ENCODE results near the gene PRR32. TPM values are rescaled to one million over a fixed set of nuclear protein-coding genes. Genes with fewer than 3 reads are reported as not detected.
"Not testable (repeated sequence)": the region's sequence is repeated elsewhere in the genome, so short reads cannot be mapped to it uniquely, and the experiment has no call there.

PRR32 gene
- not detected for total RNA-seq
- long read RNA-seq = 0 reads

GRCh38 chrX:126819429-126819828 is at the start of gene PRR32:
Gene PRR32 (plus strand): TSS chrX:126819729. CDS start chrX:126819844, 115 bp downstream.
- DNase-seq (ENCODE audit: low spot score) = no peak

- DNase-seq (ENCODE audit: low spot score) = no peak
Observed at GRCh38 chrX:126770179-126770578, 49.4 kb upstream of the PRR32 start.

GRCh38 chrX:126785539-126785938 is 34.0 kb upstream of the PRR32 start:
- DNase-seq (ENCODE audit: low spot score) = no peak

GRCh38 chrX:126799059-126799458 is 20.5 kb upstream of the PRR32 start:
- no peak for DNase-seq (ENCODE audit: low spot score)

GRCh38 chrX:126806784-126807183 is 12.7 kb upstream of the PRR32 start:
- not testable (repeated sequence) for DNase-seq (ENCODE audit: low spot score)

GRCh38 chrX:126815806-126816205 is 3.7 kb upstream of the PRR32 start:
- no peak for DNase-seq (ENCODE audit: low spot score)

GRCh38 chrX:126820700-126821420 is 1.3 kb downstream of the PRR32 start:
- no peak for DNase-seq (ENCODE audit: low spot score)

GRCh38 chrX:126824338-126825007 is 4.9 kb downstream of the PRR32 start:
- DNase-seq (ENCODE audit: low spot score) = no peak

GRCh38 chrX:126825566-126826193 is 6.2 kb downstream of the PRR32 start:
- DNase-seq (ENCODE audit: low spot score) = no peak

- no peak for DNase-seq (ENCODE audit: low spot score)
Observed at GRCh38 chrX:126836186-126836585, 16.7 kb downstream of the PRR32 start.

- no peak for DNase-seq (ENCODE audit: low spot score)
Observed at GRCh38 chrX:126847143-126847542, 27.6 kb downstream of the PRR32 start.

GRCh38 chrX:126855839-126856524 is 36.5 kb downstream of the PRR32 start:
- no peak for DNase-seq (ENCODE audit: low spot score)

All from mesenteric fat pad (tissue), 1 donor.